ENCODE results near the gene TMEM151B. TPM values are rescaled to one million over a fixed set of nuclear protein-coding genes. Genes with fewer than 3 reads are reported as not detected.

TMEM151B gene
- total and polyA plus RNA-seq, 2 of the 4 experiments (the other 2 are of a cell fraction), result not detected

GRCh38 chr6:44224965-44225305 is 45.3 kb upstream of the TMEM151B start (continued):
- TF ChIP-seq BHLHE40 (IDR thresholded peaks at IDR 0.05; ENCODE audit: low read depth, low read length), result no peak
- no peak for TF ChIP-seq RAD21 (IDR thresholded peaks at IDR 0.05; ENCODE audit: low read length)
- no peak for TF ChIP-seq USF2 (IDR thresholded peaks at IDR 0.05; ENCODE audit: low read depth, low read length)

- intact Hi-C loops (cut with micrococcal nuclease), result no loop called here
- Histone ChIP-seq H3K27ac (ENCODE audit: insufficient read depth, low read length) (no peak overlapping the region), H2AK5ac (ENCODE audit: low read depth, low read length) (no peak overlapping the region)
- no peak for TF ChIP-seq MAFK (IDR thresholded peaks at IDR 0.05; ENCODE audit: low read depth, low read length)
- TF ChIP-seq SMC3 (IDR thresholded peaks at IDR 0.05; ENCODE audit: low read depth, low read length), result no peak
- no peak for TF ChIP-seq RCOR1 (IDR thresholded peaks at IDR 0.05; ENCODE audit: insufficient replicate concordance, low read length)
- TF ChIP-seq MXI1 (IDR thresholded peaks at IDR 0.05; ENCODE audit: borderline replicate concordance, low read depth, low read length), result no peak
- no peak for TF ChIP-seq CEBPB (IDR thresholded peaks at IDR 0.05; ENCODE audit: low read depth, low read length)
- TF ChIP-seq FOS (IDR thresholded peaks at IDR 0.05; ENCODE audit: low read depth, low read length), result no peak
- no peak for TF ChIP-seq ELK1 (IDR thresholded peaks at IDR 0.05; ENCODE audit: borderline replicate concordance, low read depth, low read length)
- no peak for TF ChIP-seq MAZ (IDR thresholded peaks at IDR 0.05; ENCODE audit: borderline replicate concordance, low read depth, low read length)
- TF ChIP-seq CHD1 (IDR thresholded peaks at IDR 0.05; ENCODE audit: low read depth, low read length), result no peak
- no peak for TF ChIP-seq NFE2L2 (IDR thresholded peaks at IDR 0.05; ENCODE audit: low read depth, low read length)
Observed at GRCh38 chr6:44225579-44226325, 44.5 kb upstream of the TMEM151B start.

More at GRCh38 chr6:44225579-44226325, 44.5 kb upstream of the TMEM151B start:
- no peaks in the 10 kb centered on the region for H3K9me3 ChIP-seq (ENCODE audit: control insufficient read depth, insufficient read depth, low read length)
- BruUV-seq (replicated peaks), result no TSS peak
- DNase-seq (no peak), ATAC-seq (ENCODE audit: low read depth) (no peak)
- 100% methylated on average over 2 of the region's 8 CpGs; no CpG with 5 or more reads in 1 of the 2 experiments for WGBS, 2 experiments (ENCODE audit: extremely low coverage in 2 of 2, insufficient read length in 1 of 2)
- POLR2A ChIA-PET (ENCODE audit: unreplicated experiment), result no interaction called here
- H4K91ac ChIP-seq (ENCODE audit: insufficient read depth, low read depth, low read length), result no peak overlapping the region
- H2AFZ ChIP-seq (replicated peaks; ENCODE audit: low read length, poor library complexity), result no peak overlapping the region
- dilution Hi-C loops (cut with HindIII; ENCODE audit: low sequenced_read_pairs, unreplicated experiment), result no loop called here
- in situ Hi-C loops (cut with MboI; ENCODE audit: low sequenced_read_pairs), result no loop called here
- H3K36me3 ChIP-seq (ENCODE audit: control insufficient read depth, insufficient read depth, low read length), result no peaks in the 10 kb centered on the region
- H3K27me3 ChIP-seq (ENCODE audit: control insufficient read depth, insufficient read depth, low read length), result no peaks in the 10 kb centered on the region
- H3K23ac ChIP-seq (ENCODE audit: low read depth, low read length), result no peak overlapping the region
- H2AK9ac ChIP-seq (replicated peaks; ENCODE audit: low read depth, low read length, poor library complexity), result peak overlapping the region; percentile 23
- peaks cover 0 to 8% of the 10 kb centered on the region in 2 experiments; a peak in 1 of 4 replicates for H3K79me1 ChIP-seq (ENCODE audit: low read depth in 1 of 2, low read length in 2 of 2)
- H4K20me1 ChIP-seq (ENCODE audit: insufficient read depth, low read length), result no peaks in the 10 kb centered on the region
- no peak overlapping the region for H2BK120ac ChIP-seq (ENCODE audit: low read depth, low read length)
- CTCF ChIA-PET, result no interaction called here
- no peak overlapping the region for H2BK5ac ChIP-seq (ENCODE audit: low read depth, low read length, poor library complexity, severe bottlenecking)
- no peaks in the 10 kb centered on the region; the same call in 1 of the 2 replicates for H3K9me1 ChIP-seq (ENCODE audit: insufficient read depth, low read length)
- no peak overlapping the region for H4K5ac ChIP-seq (ENCODE audit: low read depth, low read length)
- H3K9ac ChIP-seq (ENCODE audit: low read depth, low read length), result no peak overlapping the region
- H3K4me2 ChIP-seq (ENCODE audit: low read depth, low read length), result no peak overlapping the region
- no peak overlapping the region for H2BK20ac ChIP-seq (ENCODE audit: low read depth, low read length)
- no peak overlapping the region for H4K8ac ChIP-seq (ENCODE audit: low read depth in 2 of 2, low read length in 2 of 2)
- no peak overlapping the region for H3K4ac ChIP-seq (ENCODE audit: low read depth, low read length)
- no peak overlapping the region for H3K18ac ChIP-seq (ENCODE audit: low read depth, low read length)
- no peak overlapping the region for H3K56ac ChIP-seq (ENCODE audit: extremely low read depth, insufficient read depth, low read length)
- no peak overlapping the region for H3K4me3 ChIP-seq (ENCODE audit: insufficient read depth, low read depth, low read length)
- H3K14ac ChIP-seq (replicated peaks; ENCODE audit: low read depth, low read length), result no peak overlapping the region
- H2BK15ac ChIP-seq (ENCODE audit: low read depth, low read length), result no peak overlapping the region
- peaks cover 16% of the 10 kb centered on the region for H3K4me1 ChIP-seq (ENCODE audit: control insufficient read depth, insufficient read depth, low read length)
